CD4-positive, alpha-beta T cell treated with Interleukin-17A for 4 hours (primary cell): Measurements from ENCODE around the gene TTLL6.
"Not testable (repeated sequence)": the region's sequence is repeated elsewhere in the genome, so short reads cannot be mapped to it uniquely, and the experiment has no call there.

Source experiments
- DNase-seq: peaks from one replicate; pipeline ENCODE4 v3.0.0-alpha.2; 2020; ENCODE audit warnings: mixed read lengths

Gene TTLL6

GRCh38 chr17:48816774-48817590 is at the start of gene TTLL6:
Gene TTLL6 (minus strand): TSS chr17:48817229. CDS start chr17:48817072, 157 bp downstream.
- DNase-seq = peak; percentile 83

- no peak for DNase-seq
These were observed 43.4 kb upstream of the TTLL6 start for GRCh38 chr17:48860456-48860855.

- no peak for DNase-seq
These were observed 43.0 kb upstream of the TTLL6 start for GRCh38 chr17:48860034-48860433.

- DNase-seq = no peak
These were observed 39.2 kb upstream of the TTLL6 start for GRCh38 chr17:48856122-48856821.

- DNase-seq = no peak
These were observed 37.9 kb upstream of the TTLL6 start for GRCh38 chr17:48854774-48855476.

GRCh38 chr17:48850792-48851323 is 33.8 kb upstream of the TTLL6 start:
- no peak for DNase-seq

- no peak for DNase-seq
These were observed 26.3 kb upstream of the TTLL6 start for GRCh38 chr17:48843187-48843900.

GRCh38 chr17:48842746-48843145 is 25.7 kb upstream of the TTLL6 start:
- DNase-seq = no peak

- DNase-seq = peak; percentile 19
These were observed 24.4 kb upstream of the TTLL6 start for GRCh38 chr17:48841395-48841831.

GRCh38 chr17:48840441-48840840 is 23.4 kb upstream of the TTLL6 start:
- no peak for DNase-seq

- peak; percentile 18 for DNase-seq
These were observed 20.4 kb upstream of the TTLL6 start for GRCh38 chr17:48837458-48837857.

- peak; percentile 5 for DNase-seq
These were observed 18.9 kb upstream of the TTLL6 start for GRCh38 chr17:48835971-48836370.

GRCh38 chr17:48834973-48835372 is 17.9 kb upstream of the TTLL6 start:
- no peak for DNase-seq

- DNase-seq = no peak
These were observed 14.5 kb upstream of the TTLL6 start for GRCh38 chr17:48831549-48831883.

GRCh38 chr17:48830840-48831548 is 14.0 kb upstream of the TTLL6 start, which contains the start of gene CALCOCO2:
Gene CALCOCO2 (plus strand): TSS chr17:48831035. CDS start chr17:48841708, 10,673 bp downstream.
- DNase-seq = peak; percentile 96

- DNase-seq = no peak
These were observed 8.7 kb upstream of the TTLL6 start for GRCh38 chr17:48825446-48826381.

- not testable (repeated sequence) for DNase-seq
These were observed 3.9 kb upstream of the TTLL6 start for GRCh38 chr17:48820936-48821335.

GRCh38 chr17:48819466-48819865 is 2.4 kb upstream of the TTLL6 start:
- DNase-seq = no peak

- no peak for DNase-seq
These were observed 1.4 kb upstream of the TTLL6 start for GRCh38 chr17:48818361-48818841.

- no peak for DNase-seq
These were observed 623 bp downstream of the TTLL6 start for GRCh38 chr17:48816438-48816773.

GRCh38 chr17:48815311-48815710 is 1.7 kb downstream of the TTLL6 start:
- no peak for DNase-seq
